IPS-15b (cell line): ENCODE results near the gene SLC30A3.

Source experiments
- H3K27me3 ChIP-seq: one replicate; pipeline ENCODE4 v1.6.1; 2013; ENCODE audit warnings: low read length; ENCODE audit not compliant: control insufficient read depth, insufficient read depth
- H3K36me3 ChIP-seq: one replicate; pipeline ENCODE4 v1.6.1; 2013; ENCODE audit warnings: low read length; ENCODE audit not compliant: control insufficient read depth, insufficient read depth
- H3K4me1 ChIP-seq: one replicate; pipeline ENCODE4 v1.6.1; 2013; ENCODE audit warnings: mild to moderate bottlenecking, low read length; ENCODE audit not compliant: control insufficient read depth, insufficient read depth
- H3K4me3 ChIP-seq: one replicate; pipeline ENCODE4 v1.5.1; 2013; ENCODE audit warnings: low read depth, low read length
- H3K9ac ChIP-seq: one replicate; pipeline ENCODE4 v1.6.1; 2013; ENCODE audit warnings: low read depth, mild to moderate bottlenecking, low read length
- H3K9me3 ChIP-seq: one replicate; pipeline ENCODE4 v1.6.1; 2013; ENCODE audit warnings: mild to moderate bottlenecking, low read length; ENCODE audit not compliant: control insufficient read depth, insufficient read depth

SLC30A3 gene

GRCh38 chr2:27206346-27206745 is 56.5 kb downstream of the SLC30A3 start:
- Histone ChIP-seq H3K4me1 (peaks cover 2% of the 10 kb centered on the region), H3K27me3 (no peaks in the 10 kb centered on the region), H3K36me3 (peaks cover 66% of the 10 kb centered on the region), H3K4me3 (no peak overlapping the region), H3K9me3 (no peaks in the 10 kb centered on the region), H3K9ac (no peak overlapping the region)

- Histone ChIP-seq H3K9ac (no peak overlapping the region), H3K4me1 (peaks cover 2% of the 10 kb centered on the region), H3K36me3 (peaks cover 73% of the 10 kb centered on the region), H3K27me3 (no peaks in the 10 kb centered on the region), H3K4me3 (no peak overlapping the region), H3K9me3 (no peaks in the 10 kb centered on the region)
Observed at GRCh38 chr2:27205206-27205605, 57.6 kb downstream of the SLC30A3 start.

GRCh38 chr2:27204566-27204965 is 58.3 kb downstream of the SLC30A3 start:
- no peak overlapping the region for H3K4me3 ChIP-seq
- no peaks in the 10 kb centered on the region for H3K27me3 ChIP-seq
- H3K9me3 ChIP-seq = no peaks in the 10 kb centered on the region
- peaks cover 2% of the 10 kb centered on the region for H3K4me1 ChIP-seq
- no peak overlapping the region for H3K9ac ChIP-seq
- H3K36me3 ChIP-seq = peaks cover 78% of the 10 kb centered on the region

- Histone ChIP-seq H3K4me1 (no peaks in the 10 kb centered on the region), H3K9ac (no peak overlapping the region), H3K9me3 (no peaks in the 10 kb centered on the region), H3K4me3 (no peak overlapping the region), H3K36me3 (peaks cover 82% of the 10 kb centered on the region), H3K27me3 (no peaks in the 10 kb centered on the region)
Observed at GRCh38 chr2:27203741-27204140, 59.1 kb downstream of the SLC30A3 start.
